Vagina (tissue), 2 donors: ENCODE data around the gene SPON1.

Experiments
- CTCF ChIP-seq, 3 experiments: fragments of 450-650 bp in 2 of 3; fragments of 200-600 bp in 1 of 3; sonication (generic) in 1 of 3; IDR thresholded peaks; one replicate each; pipeline ENCODE4 v1.5.1; 2017 to 2019; ENCODE audit warnings: antibody characterized with exemption in 3 of 3, mild to moderate bottlenecking in 2 of 3, moderate library complexity in 2 of 3
- POLR2A ChIP-seq, 2 donors: fragments of 450-650 bp; IDR thresholded peaks; one replicate each; pipeline ENCODE4 v1.6.1; 2017; ENCODE audit warnings: antibody characterized with exemption in 2 of 2, mild to moderate bottlenecking in 2 of 2, moderate library complexity in 2 of 2

- no peak for TF ChIP-seq POLR2A (IDR thresholded peaks at IDR 0.05)
- TF ChIP-seq CTCF (IDR thresholded peaks at IDR 0.05): no peak
These were observed 298.5 kb downstream of the SPON1 start for GRCh38 chr11:14261066-14261465.
